Karpas-422 (cell line): ENCODE measurements around the gene CPT1C. TPM values are rescaled to one million over a fixed set of nuclear protein-coding genes. Genes with fewer than 3 reads are reported as not detected.

Experiments used
- DNase-seq: peaks from one replicate; pipeline ENCODE4 v3.0.0-alpha.2; 2015
- H2AFZ ChIP-seq: fragments of 200-600 bp; sonication (generic); 2 replicates; pipeline ENCODE4 v1.6.1; 2014; ENCODE audit warnings: antibody characterized with exemption, low read length, mixed read lengths
- H3K27ac ChIP-seq: fragments of 200-600 bp; sonication (generic); 2 replicates; pipeline ENCODE4 v1.5.1; 2014; ENCODE audit warnings: mild to moderate bottlenecking, low read length, moderate library complexity
- H3K27me3 ChIP-seq: fragments of 200-600 bp; sonication (generic); 2 replicates; pipeline ENCODE4 v1.6.1; 2014; ENCODE audit warnings: low read length, mixed read lengths
- H3K36me3 ChIP-seq: fragments of 200-600 bp; sonication (generic); 2 replicates; pipeline ENCODE4 v1.6.1; 2014; ENCODE audit warnings: low read length, mixed read lengths; ENCODE audit not compliant: insufficient read depth
- H3K4me1 ChIP-seq: fragments of 200-600 bp; sonication (generic); 2 replicates; pipeline ENCODE4 v1.6.1; 2014; ENCODE audit warnings: mild to moderate bottlenecking, low read length, mixed read lengths
- H3K4me2 ChIP-seq: fragments of 200-600 bp; sonication (generic); 2 replicates; pipeline ENCODE4 v1.6.1; 2014; ENCODE audit warnings: low read length, low read depth, mild to moderate bottlenecking; ENCODE audit not compliant: poor library complexity, severe bottlenecking
- H3K4me3 ChIP-seq: fragments of 200-600 bp; sonication (generic); 2 replicates; pipeline ENCODE4 v1.5.1; 2014; ENCODE audit warnings: mild to moderate bottlenecking, antibody characterized with exemption, low read length, mixed read lengths
- H3K79me2 ChIP-seq: fragments of 200-600 bp; sonication (generic); 2 replicates; pipeline ENCODE4 v1.6.1; 2014; ENCODE audit warnings: mild to moderate bottlenecking, low read length, mixed read lengths
- H3K9ac ChIP-seq: fragments of 200-600 bp; sonication (generic); 2 replicates; pipeline ENCODE4 v1.6.0; 2014; ENCODE audit warnings: low read length
- H3K9me2 ChIP-seq: fragments of 200-600 bp; sonication (generic), shearing (Covaris generic); replicated peaks from 2 replicates; pipeline ENCODE4 v1.6.0; 2014; ENCODE audit warnings: mild to moderate bottlenecking, low read length, moderate library complexity; ENCODE audit not compliant: insufficient read depth
- H3K9me3 ChIP-seq: fragments of 300-700, 200-600 bp; sonication (generic); 2 replicates; pipeline ENCODE4 v1.6.1; 2014; ENCODE audit warnings: low read length, mixed read lengths
- H4K20me1 ChIP-seq: fragments of 200-600 bp; sonication (generic); 2 replicates; pipeline ENCODE4 v1.6.1; 2014; ENCODE audit warnings: mild to moderate bottlenecking, antibody characterized with exemption, low read length, low read depth; ENCODE audit not compliant: insufficient read depth
- total RNA-seq: library from RNA; depleted of rRNA; stranded (reverse); fragments of >200 nt; shearing (Covaris generic); gene quantifications from 2 replicates; pipeline ENCODE4 v1.2.3, GENCODE V29; 2014; ENCODE audit warnings: low replicate concordance

Gene CPT1C
- total RNA-seq, 1 experiment from 2014 or later = 0.26 TPM

DNA sequence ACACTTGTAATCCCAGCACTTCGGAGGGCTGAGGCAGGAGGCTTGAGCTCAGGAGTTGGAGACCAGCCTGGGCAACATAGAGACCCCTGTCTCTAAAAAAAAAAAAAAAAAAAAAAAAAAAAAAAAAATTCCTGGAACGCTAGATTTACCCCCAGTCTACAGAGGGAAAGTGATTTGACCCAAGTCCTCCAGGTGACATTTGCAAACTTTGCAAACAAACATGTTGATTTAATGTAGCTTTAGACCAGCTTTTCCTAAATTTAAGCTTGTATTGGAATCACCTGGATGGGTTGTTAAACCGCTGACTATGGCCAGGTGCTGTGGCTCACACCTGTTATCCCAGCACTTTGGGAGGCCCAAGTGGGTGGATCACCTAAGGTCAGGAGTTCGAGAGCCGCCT, 8.4 kb downstream of the CPT1C start:
- Histone ChIP-seq H3K4me1 (no peaks in the 10 kb centered on the region), H3K4me3 (no peak overlapping the region), H2AFZ (no peak overlapping the region), H3K9me2 (no peaks in the 10 kb centered on the region), H3K27me3 (no peaks in the 10 kb centered on the region), H4K20me1 (no peaks in the 10 kb centered on the region), H3K9ac (no peak overlapping the region), H3K9me3 (no peaks in the 10 kb centered on the region), H3K4me2 (no peak overlapping the region), H3K79me2 (no peaks in the 10 kb centered on the region), H3K27ac (no peak overlapping the region), H3K36me3 (no peaks in the 10 kb centered on the region)
- DNase-seq = no peak

- Histone ChIP-seq H3K9me2 (no peaks in the 10 kb centered on the region), H3K27me3 (no peaks in the 10 kb centered on the region), H3K79me2 (no peaks in the 10 kb centered on the region), H3K27ac (no peak overlapping the region), H3K4me3 (no peak overlapping the region), H3K4me2 (no peak overlapping the region), H3K9me3 (no peaks in the 10 kb centered on the region), H2AFZ (no peak overlapping the region), H3K36me3 (no peaks in the 10 kb centered on the region), H3K9ac (no peak overlapping the region), H4K20me1 (no peaks in the 10 kb centered on the region), H3K4me1 (no peaks in the 10 kb centered on the region)
- DNase-seq = no peak
These were observed 9.6 kb downstream of the CPT1C start for GRCh38 chr19:49700563-49700962.

GRCh38 chr19:49701271-49701786, 10.4 kb downstream of the CPT1C start:
- Histone ChIP-seq H3K9me3 (no peaks in the 10 kb centered on the region), H3K4me3 (no peak overlapping the region), H2AFZ (no peak overlapping the region), H3K79me2 (no peaks in the 10 kb centered on the region), H3K27me3 (no peaks in the 10 kb centered on the region), H3K9me2 (no peaks in the 10 kb centered on the region), H3K27ac (no peak overlapping the region), H3K9ac (no peak overlapping the region), H3K4me1 (no peaks in the 10 kb centered on the region), H3K4me2 (no peak overlapping the region), H4K20me1 (no peaks in the 10 kb centered on the region), H3K36me3 (no peaks in the 10 kb centered on the region)
- peak; percentile 53 for DNase-seq

- no peaks in the 10 kb centered on the region for H3K9me2 ChIP-seq
- no peak overlapping the region for H2AFZ ChIP-seq
- H3K36me3 ChIP-seq = no peaks in the 10 kb centered on the region
- no peak overlapping the region for H3K9ac ChIP-seq
- no peaks in the 10 kb centered on the region for H3K79me2 ChIP-seq
- DNase-seq = no peak
- no peaks in the 10 kb centered on the region for H4K20me1 ChIP-seq
- no peak overlapping the region for H3K27ac ChIP-seq
- H3K4me1 ChIP-seq = no peaks in the 10 kb centered on the region
- H3K4me3 ChIP-seq = no peak overlapping the region
- H3K9me3 ChIP-seq = no peaks in the 10 kb centered on the region
- no peaks in the 10 kb centered on the region for H3K27me3 ChIP-seq
- H3K4me2 ChIP-seq = no peak overlapping the region
These were observed 14.1 kb downstream of the CPT1C start for GRCh38 chr19:49704888-49705642.

GRCh38 chr19:49705919-49706318, 15.0 kb downstream of the CPT1C start:
- H3K4me1 ChIP-seq = no peaks in the 10 kb centered on the region
- H2AFZ ChIP-seq = no peak overlapping the region
- no peak for DNase-seq
- H3K79me2 ChIP-seq = no peaks in the 10 kb centered on the region
- no peaks in the 10 kb centered on the region for H3K36me3 ChIP-seq
- no peak overlapping the region for H3K27ac ChIP-seq
- no peak overlapping the region for H3K4me3 ChIP-seq
- no peak overlapping the region for H3K4me2 ChIP-seq
- no peaks in the 10 kb centered on the region for H4K20me1 ChIP-seq
- no peaks in the 10 kb centered on the region for H3K9me2 ChIP-seq
- H3K9ac ChIP-seq = no peak overlapping the region
- H3K9me3 ChIP-seq = no peaks in the 10 kb centered on the region
- no peaks in the 10 kb centered on the region for H3K27me3 ChIP-seq

- no peak for DNase-seq
- Histone ChIP-seq H3K4me2 (no peak overlapping the region), H3K27me3 (no peaks in the 10 kb centered on the region), H3K9me3 (no peaks in the 10 kb centered on the region), H3K9me2 (no peaks in the 10 kb centered on the region), H3K36me3 (no peaks in the 10 kb centered on the region), H2AFZ (no peak overlapping the region), H3K4me3 (no peak overlapping the region), H3K27ac (no peak overlapping the region), H4K20me1 (no peaks in the 10 kb centered on the region), H3K79me2 (no peaks in the 10 kb centered on the region), H3K4me1 (no peaks in the 10 kb centered on the region), H3K9ac (no peak overlapping the region)
These were observed 19.5 kb downstream of the CPT1C start for GRCh38 chr19:49710372-49710951.

DNA sequence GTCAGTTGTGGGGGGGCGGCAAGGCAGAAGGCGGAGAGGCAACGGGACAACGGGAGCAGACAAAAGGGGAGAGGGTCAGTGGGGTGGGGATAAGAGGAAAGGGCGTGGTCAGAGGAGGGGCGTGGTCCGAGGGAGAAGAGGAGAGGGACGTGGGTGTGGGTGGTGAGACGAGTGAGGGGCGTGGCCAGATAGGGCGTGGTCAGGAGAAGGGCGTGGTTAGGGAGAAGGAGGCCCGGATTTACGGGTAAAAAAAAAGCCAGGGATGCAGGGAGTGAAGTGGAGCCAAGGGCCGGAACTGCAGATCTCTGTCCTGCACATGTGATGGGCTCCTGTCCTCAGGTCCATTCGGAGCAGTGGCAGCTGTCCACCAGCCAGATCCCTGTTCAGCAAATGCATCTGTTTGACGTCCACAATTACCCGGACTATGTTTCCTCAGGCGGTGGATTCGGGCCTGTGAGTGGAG, 21.5 kb downstream of the CPT1C start:
- DNase-seq = peak; percentile 90
- Histone ChIP-seq H3K36me3 (no peaks in the 10 kb centered on the region), H3K4me1 (no peaks in the 10 kb centered on the region), H4K20me1 (no peaks in the 10 kb centered on the region), H3K9me2 (no peaks in the 10 kb centered on the region), H3K4me2 (no peak overlapping the region), H3K9me3 (no peaks in the 10 kb centered on the region), H2AFZ (no peak overlapping the region), H3K79me2 (no peaks in the 10 kb centered on the region), H3K9ac (no peak overlapping the region), H3K27me3 (no peaks in the 10 kb centered on the region), H3K4me3 (no peak overlapping the region), H3K27ac (no peak overlapping the region)

GRCh38 chr19:49713236-49713845, 22.4 kb downstream of the CPT1C start:
- H3K4me1 ChIP-seq = peaks cover 6% of the 10 kb centered on the region; the same call in 1 of the 2 replicates
- no peak for DNase-seq
- no peaks in the 10 kb centered on the region for H3K36me3 ChIP-seq
- H2AFZ ChIP-seq = no peak overlapping the region
- H3K9me2 ChIP-seq = no peaks in the 10 kb centered on the region
- H3K9me3 ChIP-seq = no peaks in the 10 kb centered on the region
- no peak overlapping the region for H3K27ac ChIP-seq
- H3K4me2 ChIP-seq = no peak overlapping the region
- no peak overlapping the region for H3K9ac ChIP-seq
- H3K27me3 ChIP-seq = no peaks in the 10 kb centered on the region
- H3K79me2 ChIP-seq = no peaks in the 10 kb centered on the region
- no peak overlapping the region for H3K4me3 ChIP-seq
- no peaks in the 10 kb centered on the region for H4K20me1 ChIP-seq
